HepG2 (cell line): ENCODE data around the gene ZNF581. TPM values are rescaled to one million over a fixed set of nuclear protein-coding genes. Genes with fewer than 3 reads are reported as not detected.
A peak's percentile ranks its signal among the peaks of the same experiment; 100 is the strongest.

Experiments used
- ARNT2 ChIP-seq: sonication (generic); formaldehyde crosslinking; IDR thresholded peaks from 2 replicates; pipeline ENCODE4 v1.8.0; 2022; ENCODE audit warnings: mild to moderate bottlenecking, low read depth, missing genetic modification reagents, moderate library complexity
- BCL6 ChIP-seq: IDR thresholded peaks from 2 replicates; pipeline ENCODE4 v1.6.1; 2016; ENCODE audit warnings: missing genetic modification reagents, missing compliant biosample characterization
- BORCS8-MEF2B ChIP-seq: sonication (generic); formaldehyde crosslinking; IDR thresholded peaks from 2 replicates; pipeline ENCODE4 v1.8.0; 2022; ENCODE audit warnings: mild to moderate bottlenecking, missing genetic modification reagents
- HNRNPK ChIP-seq: fragments of 200-400 bp; formaldehyde crosslinking; IDR thresholded peaks from 2 replicates; pipeline ENCODE4 v1.6.1; 2018; ENCODE audit warnings: low read length, low read depth, moderate library complexity, mild to moderate bottlenecking; ENCODE audit not compliant: poor library complexity, severe bottlenecking
- KLF11 ChIP-seq: IDR thresholded peaks from 2 replicates; pipeline ENCODE4 v1.6.1; 2016; ENCODE audit warnings: missing compliant biosample characterization
- KLF9 ChIP-seq: IDR thresholded peaks from 2 replicates; pipeline ENCODE4 v1.6.1; 2016; ENCODE audit warnings: low read depth
- MAZ ChIP-seq, 2 experiments: sonication (generic) in 1 of 2; formaldehyde crosslinking in 1 of 2; IDR thresholded peaks; 2 replicates each; pipeline versions ENCODE4 v1.5.0 to v1.6.1; 2012 to 2020; ENCODE audit warnings: low read depth in 2 of 2, mild to moderate bottlenecking in 2 of 2, borderline replicate concordance in 1 of 2, improper control_type of control experiment in 1 of 2, low read length in 1 of 2, missing genetic modification reagents in 1 of 2, moderate library complexity in 1 of 2
- MTA1 ChIP-seq: sonication (generic); formaldehyde crosslinking; IDR thresholded peaks from 2 replicates; pipeline ENCODE4 v1.4.0; 2020; ENCODE audit warnings: missing genetic modification reagents, mild to moderate bottlenecking, borderline replicate concordance
- MTF1 ChIP-seq: sonication (generic); formaldehyde crosslinking; IDR thresholded peaks from 2 replicates; pipeline ENCODE4 v1.5.0; 2020; ENCODE audit warnings: missing genetic modification reagents
- NFKBIZ ChIP-seq: IDR thresholded peaks from 2 replicates; pipeline ENCODE4 v1.6.1; 2018; ENCODE audit warnings: missing genetic modification reagents, missing compliant biosample characterization
- POLR2A ChIP-seq, 2 experiments: IDR thresholded peaks; 2 replicates each; pipeline ENCODE4 v1.6.1; 2011; ENCODE audit warnings: low read depth in 2 of 2, low read length in 2 of 2, mild to moderate bottlenecking in 1 of 2, moderate library complexity in 1 of 2; ENCODE audit not compliant: insufficient read depth in 1 of 2
- RFX5 ChIP-seq: IDR thresholded peaks from 2 replicates; pipeline ENCODE4 v1.6.1; 2011; ENCODE audit warnings: low read depth, low read length, improper control_type of control experiment
- SALL1 ChIP-seq: sonication (generic); formaldehyde crosslinking; IDR thresholded peaks from 2 replicates; pipeline ENCODE4 v1.8.0; 2022; ENCODE audit warnings: mild to moderate bottlenecking, missing genetic modification reagents
- SCMH1 ChIP-seq: sonication (generic); formaldehyde crosslinking; IDR thresholded peaks from 2 replicates; pipeline ENCODE4 v1.9.0; 2021; ENCODE audit warnings: missing genetic modification reagents, mild to moderate bottlenecking, borderline replicate concordance
- TEAD3 ChIP-seq: optimal IDR thresholded peaks from 2 replicates; pipeline ENCODE3; 2016; ENCODE audit warnings: borderline replicate concordance
- THAP11 ChIP-seq: IDR thresholded peaks from 2 replicates; pipeline ENCODE4 v1.6.1; 2016; ENCODE audit warnings: missing biosample characterization, missing genetic modification reagents
- TRIM24 ChIP-seq: sonication (generic); formaldehyde crosslinking; IDR thresholded peaks from 2 replicates; pipeline ENCODE4 v1.8.0; 2022; ENCODE audit warnings: mild to moderate bottlenecking, missing genetic modification reagents
- ZNF138 ChIP-seq: sonication (generic); formaldehyde crosslinking; IDR thresholded peaks from 2 replicates; pipeline ENCODE4 v1.5.0; 2020; ENCODE audit warnings: mild to moderate bottlenecking, low read depth, missing genetic modification reagents
- ZNF160 ChIP-seq: sonication (generic); formaldehyde crosslinking; IDR thresholded peaks from 2 replicates; pipeline ENCODE4 v1.8.0; 2022; ENCODE audit warnings: mild to moderate bottlenecking, inconsistent platforms, missing genetic modification reagents
- ZNF263 ChIP-seq: sonication (generic); formaldehyde crosslinking; IDR thresholded peaks from 2 replicates; pipeline ENCODE4 v1.4.0; 2020; ENCODE audit warnings: missing genetic modification reagents
- ZNF563 ChIP-seq: sonication (generic); formaldehyde crosslinking; IDR thresholded peaks from 2 replicates; pipeline ENCODE4 v1.8.0; 2022; ENCODE audit warnings: mild to moderate bottlenecking, moderate library complexity, missing genetic modification reagents
- ZNF598 ChIP-seq: sonication (generic); formaldehyde crosslinking; IDR thresholded peaks from 2 replicates; pipeline ENCODE4 v1.5.1; 2020; ENCODE audit warnings: mild to moderate bottlenecking, missing genetic modification reagents, borderline replicate concordance
- ZNF607 ChIP-seq: sonication (generic); formaldehyde crosslinking; IDR thresholded peaks from 2 replicates; pipeline ENCODE4 v1.5.1; 2020; ENCODE audit warnings: missing genetic modification reagents, mild to moderate bottlenecking, borderline replicate concordance
- ZNF629 ChIP-seq: sonication (generic); formaldehyde crosslinking; conservative IDR thresholded peaks from 2 replicates; pipeline ENCODE4 v1.5.0; 2020; ENCODE audit warnings: missing genetic modification reagents
- ZNF891 ChIP-seq: sonication (generic); formaldehyde crosslinking; IDR thresholded peaks from 2 replicates; pipeline ENCODE4 v1.5.0; 2020; ENCODE audit warnings: mild to moderate bottlenecking, missing genetic modification reagents
- ZSCAN20 ChIP-seq: sonication (generic); formaldehyde crosslinking; IDR thresholded peaks from 2 replicates; pipeline ENCODE4 v1.4.0; 2020; ENCODE audit warnings: missing genetic modification reagents, mild to moderate bottlenecking, borderline replicate concordance
- polyA plus RNA-seq, 8 experiments: library from polyadenylated mRNA; depleted of rRNA in 3 of 8; stranded (reverse) in 7 of 8; unstranded in 1 of 8; fragments of >200 nt; fragmentation: Illumina TruSeq in 4 of 8; extraction: Trizol in 4 of 8; gene quantifications; 2 replicates each; pipeline versions ENCODE4 v1.2.1 to v1.2.3, GENCODE V29; 2011 to 2016; ENCODE audit warnings: low read depth in 4 of 8, missing spikeins in 1 of 8, mixed read lengths in 1 of 8; ENCODE audit not compliant: insufficient read depth in 1 of 8
- total RNA-seq, 5 experiments: library from RNA; depleted of rRNA; stranded (reverse); fragments of >200 nt; fragmentation: Illumina TruSeq; extraction: Trizol; gene quantifications; 2 replicates each; pipeline ENCODE4 v1.2.3, GENCODE V29; 2016; ENCODE audit warnings: low read depth in 1 of 5
- TF ChIP-seq, protein P1 (sequence below): IDR thresholded peaks from 2 replicates; pipeline ENCODE4 v1.6.1; 2016; ENCODE audit warnings: mild to moderate bottlenecking
- TF ChIP-seq, protein P2 (sequence below): IDR thresholded peaks from 2 replicates; pipeline ENCODE4 v1.6.1; 2012; ENCODE audit warnings: inconsistent platforms
- TF ChIP-seq, protein P3 (sequence below): conservative IDR thresholded peaks from 2 replicates; pipeline ENCODE4 v1.6.1; 2018; ENCODE audit warnings: missing genetic modification reagents

ZNF581 gene
- total and polyA plus RNA-seq, 2 of the 13 experiments (the other 11 are each of a cell fraction or from before 2014, with no cell fraction given): 19.6 to 49.5 TPM

DNA sequence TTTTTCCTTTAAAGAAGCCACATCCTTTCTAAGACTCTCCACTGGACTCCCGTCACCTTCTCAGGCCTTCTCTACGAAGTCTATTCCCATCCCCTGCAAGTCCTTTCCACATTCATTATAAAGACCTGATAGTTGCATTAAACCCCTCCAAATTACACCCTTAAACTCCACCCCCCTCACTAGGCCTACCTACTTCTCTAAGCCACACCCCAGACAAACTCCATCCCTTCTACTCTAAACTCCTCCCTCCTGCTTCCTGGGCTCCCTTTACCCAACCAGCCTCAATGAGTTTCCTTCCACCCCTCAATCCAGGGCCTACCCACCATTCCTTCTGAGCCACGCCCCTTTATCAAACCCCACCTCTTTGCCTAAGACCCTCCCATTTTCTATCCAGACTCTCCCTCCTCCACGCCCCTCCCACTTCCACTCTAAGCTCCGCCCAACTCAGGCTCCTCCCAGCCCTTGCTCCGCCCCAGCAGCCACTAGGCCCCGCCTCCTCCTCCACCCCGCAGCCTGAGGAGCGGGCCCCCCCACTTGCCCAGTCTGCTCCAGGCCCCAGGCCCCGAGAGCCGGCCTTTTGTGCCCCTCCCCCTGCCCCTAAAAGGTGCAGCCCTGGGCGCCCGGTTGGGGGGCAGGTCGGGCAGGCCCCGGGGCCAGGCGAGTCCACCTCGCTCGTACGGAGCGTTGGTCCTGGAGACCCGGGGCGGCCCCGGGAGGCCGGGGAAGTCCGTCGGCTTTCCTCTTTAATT, 44.6 kb upstream of the ZNF581 start (continued):
- TF ChIP-seq, protein P1, sequence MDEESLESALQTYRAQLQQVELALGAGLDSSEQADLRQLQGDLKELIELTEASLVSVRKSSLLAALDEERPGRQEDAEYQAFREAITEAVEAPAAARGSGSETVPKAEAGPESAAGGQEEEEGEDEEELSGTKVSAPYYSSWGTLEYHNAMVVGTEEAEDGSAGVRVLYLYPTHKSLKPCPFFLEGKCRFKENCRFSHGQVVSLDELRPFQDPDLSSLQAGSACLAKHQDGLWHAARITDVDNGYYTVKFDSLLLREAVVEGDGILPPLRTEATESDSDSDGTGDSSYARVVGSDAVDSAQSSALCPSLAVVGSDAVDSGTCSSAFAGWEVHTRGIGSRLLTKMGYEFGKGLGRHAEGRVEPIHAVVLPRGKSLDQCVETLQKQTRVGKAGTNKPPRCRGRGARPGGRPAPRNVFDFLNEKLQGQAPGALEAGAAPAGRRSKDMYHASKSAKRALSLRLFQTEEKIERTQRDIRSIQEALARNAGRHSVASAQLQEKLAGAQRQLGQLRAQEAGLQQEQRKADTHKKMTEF (CRISPR knock-in tag): peak; percentile 95; the same call in 1 of the 2 replicates
- TF ChIP-seq ZNF598 (peak; percentile 46; the same call in 1 of the 2 replicates), ZNF138 (CRISPR knock-in tag) (0 out of 2 replicates have a peak, but pooled peaks have one; percentile 55), NFKBIZ (CRISPR knock-in tag) (peak; percentile 35; the same call in 1 of the 2 replicates), ZNF607 (CRISPR knock-in tag) (0 out of 2 replicates have a peak, but pooled peaks have one; percentile 8), KLF9 (CRISPR knock-in tag) (0 out of 2 replicates have a peak, but pooled peaks have one; percentile 5), SCMH1 (CRISPR knock-in tag) (no peak), POLR2A (IDR thresholded peaks at IDR 0.05; ENCODE audit: insufficient read depth in 1 of 2, low read depth in 2 of 2, low read length in 2 of 2) (peak in 1 of 2 experiments; percentile 18; a peak in 2 of 4 replicates), BORCS8-MEF2B (CRISPR knock-in tag) (peak; percentile 36; the same call in 1 of the 2 replicates), ARNT2 (CRISPR knock-in tag) (0 out of 2 replicates have a peak, but pooled peaks have one; percentile 30), THAP11 (CRISPR knock-in tag) (no peak), ZNF891 (0 out of 2 replicates have a peak, but pooled peaks have one; percentile 9), SALL1 (CRISPR knock-in tag) (peak; percentile 15; the same call in 1 of the 2 replicates), MAZ (IDR thresholded peaks at IDR 0.05; ENCODE audit: borderline replicate concordance, low read depth, low read length) (no peak), MAZ (CRISPR knock-in tag; IDR thresholded peaks at IDR 0.05; ENCODE audit: low read depth) (no peak), ZSCAN20 (CRISPR knock-in tag) (no peak), TRIM24 (no peak), KLF11 (CRISPR knock-in tag) (peak; percentile 74; the same call in 1 of the 2 replicates), HNRNPK (peak; percentile 90), RFX5 (0 out of 2 replicates have a peak, but pooled peaks have one; percentile 15), MTA1 (CRISPR knock-in tag) (peak; percentile 34; the same call in 1 of the 2 replicates), BCL6 (peak; percentile 46), ZNF263 (peak; percentile 65), TEAD3 (CRISPR knock-in tag) (peak; percentile 11), ZNF563 (CRISPR knock-in tag) (peak; percentile 78; the same call in 1 of the 2 replicates), ZNF160 (CRISPR knock-in tag) (peak; percentile 21; the same call in 1 of the 2 replicates), ZNF629 (no peak), MTF1 (CRISPR knock-in tag) (no peak)
- TF ChIP-seq, protein P2, sequence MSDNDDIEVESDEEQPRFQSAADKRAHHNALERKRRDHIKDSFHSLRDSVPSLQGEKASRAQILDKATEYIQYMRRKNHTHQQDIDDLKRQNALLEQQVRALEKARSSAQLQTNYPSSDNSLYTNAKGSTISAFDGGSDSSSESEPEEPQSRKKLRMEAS: peak; percentile 2; the same call in 1 of the 2 replicates
- TF ChIP-seq, protein P3, sequence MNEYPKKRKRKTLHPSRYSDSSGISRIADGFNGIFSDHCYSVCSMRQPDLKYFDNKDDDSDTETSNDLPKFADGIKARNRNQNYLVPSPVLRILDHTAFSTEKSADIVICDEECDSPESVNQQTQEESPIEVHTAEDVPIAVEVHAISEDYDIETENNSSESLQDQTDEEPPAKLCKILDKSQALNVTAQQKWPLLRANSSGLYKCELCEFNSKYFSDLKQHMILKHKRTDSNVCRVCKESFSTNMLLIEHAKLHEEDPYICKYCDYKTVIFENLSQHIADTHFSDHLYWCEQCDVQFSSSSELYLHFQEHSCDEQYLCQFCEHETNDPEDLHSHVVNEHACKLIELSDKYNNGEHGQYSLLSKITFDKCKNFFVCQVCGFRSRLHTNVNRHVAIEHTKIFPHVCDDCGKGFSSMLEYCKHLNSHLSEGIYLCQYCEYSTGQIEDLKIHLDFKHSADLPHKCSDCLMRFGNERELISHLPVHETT (CRISPR knock-in tag): peak; percentile 90; the same call in 1 of the 2 replicates
